SK-N-SH (cell line): ENCODE data around the gene SLC1A7.

Experiments used
- CHD2 ChIP-seq: fragments of 150-350 bp; IDR thresholded peaks from 2 replicates; pipeline ENCODE4 v1.6.1; 2018; ENCODE audit warnings: low read length; ENCODE audit not compliant: partially characterized antibody
- CTCF ChIP-seq: fragments of 200-600 bp; sonication (generic); IDR thresholded peaks from 2 replicates; pipeline ENCODE4 v1.6.1; 2017; ENCODE audit warnings: antibody characterized with exemption, mild to moderate bottlenecking, moderate library complexity
- EP300 ChIP-seq, 2 experiments: IDR thresholded peaks; 2 replicates each; pipeline versions ENCODE4 v1.4.0 to v1.6.1; 2012; ENCODE audit warnings: borderline replicate concordance in 1 of 2, low read depth in 1 of 2, low read length in 1 of 2
- EZH2phosphoT487 ChIP-seq: fragments of 200-600 bp; sonication (generic); IDR thresholded peaks from 2 replicates; pipeline ENCODE4 v1.6.1; 2017; ENCODE audit warnings: low read depth, mixed run types, mild to moderate bottlenecking, antibody characterized with exemption, moderate library complexity, borderline replicate concordance
- FOXM1 ChIP-seq: IDR thresholded peaks from 2 replicates; pipeline ENCODE4 v1.4.0; 2012; ENCODE audit warnings: low read depth, mild to moderate bottlenecking
- NFIC ChIP-seq: IDR thresholded peaks from 2 replicates; pipeline ENCODE4 v1.4.0; 2012; ENCODE audit warnings: borderline replicate concordance
- POLR2AphosphoS5 ChIP-seq: IDR thresholded peaks from 2 replicates; pipeline ENCODE4 v1.6.1; 2012; ENCODE audit warnings: low read depth, low read length
- RAD21 ChIP-seq: IDR thresholded peaks from 2 replicates; pipeline ENCODE4 v1.6.1; 2012; ENCODE audit warnings: mild to moderate bottlenecking, low read length
- REST ChIP-seq: IDR thresholded peaks from 2 replicates; pipeline ENCODE4 v1.6.1; 2012; ENCODE audit warnings: mild to moderate bottlenecking, low read depth, low read length, moderate library complexity
- RFX5 ChIP-seq: IDR thresholded peaks from 2 replicates; pipeline ENCODE4 v1.6.1; 2012; ENCODE audit warnings: mild to moderate bottlenecking, improper control_type of control experiment, low read length
- TCF12 ChIP-seq: IDR thresholded peaks from 2 replicates; pipeline ENCODE4 v1.4.0; 2012
- ZBTB33 ChIP-seq: IDR thresholded peaks from 2 replicates; pipeline ENCODE4 v1.4.0; 2012; ENCODE audit warnings: low read depth, borderline replicate concordance

GRCh38 chr1:53073868-53074311 is 68.5 kb downstream of the SLC1A7 start:
- no peak for TF ChIP-seq REST
- TF ChIP-seq CTCF, result no peak
- TF ChIP-seq EZH2phosphoT487, result no peak
- no peak for TF ChIP-seq CHD2
- TF ChIP-seq RFX5, result no peak
- no peak for TF ChIP-seq FOXM1
- no peak for TF ChIP-seq EP300 (IDR thresholded peaks at IDR 0.05; ENCODE audit: borderline replicate concordance in 1 of 2, low read depth in 1 of 2, low read length in 1 of 2)
- TF ChIP-seq POLR2AphosphoS5, result no peak
- no peak for TF ChIP-seq ZBTB33
- no peak for TF ChIP-seq NFIC
- TF ChIP-seq TCF12, result no peak
- no peak for TF ChIP-seq RAD21
